MM.1S (cell line): ENCODE measurements around the gene RTRAF.

ENCODE experiments used
- DNase-seq: peaks from one replicate; pipeline ENCODE4 v3.0.0-alpha.2; 2015
- H2AFZ ChIP-seq: fragments of 300-600 bp; sonication (generic); 2 replicates; pipeline ENCODE4 v1.6.0; 2016; ENCODE audit warnings: antibody characterized with exemption, low read length
- H3F3A ChIP-seq: fragments of 300-600 bp; sonication (generic); 2 replicates; pipeline ENCODE4 v1.6.1; 2016; ENCODE audit warnings: mild to moderate bottlenecking, antibody characterized with exemption, low read length, moderate library complexity, mixed read lengths; ENCODE audit not compliant: insufficient read depth
- H3K27ac ChIP-seq: fragments of 300-600 bp; sonication (generic); 2 replicates; pipeline ENCODE4 v1.5.1; 2016; ENCODE audit warnings: mild to moderate bottlenecking, low read length
- H3K27me3 ChIP-seq: fragments of 300-600 bp; sonication (generic); replicated peaks from 2 replicates; pipeline ENCODE4 v1.6.0; 2016; ENCODE audit warnings: low read length; ENCODE audit not compliant: insufficient read depth
- H3K36me3 ChIP-seq: fragments of 300-600 bp; sonication (generic); replicated peaks from 2 replicates; pipeline ENCODE4 v1.6.1; 2016; ENCODE audit warnings: mild to moderate bottlenecking, low read length, mixed read lengths; ENCODE audit not compliant: insufficient read depth
- H3K4me1 ChIP-seq: fragments of 300-600 bp; sonication (generic); 2 replicates; pipeline ENCODE4 v1.6.1; 2016; ENCODE audit warnings: low read length, mixed read lengths
- H3K4me2 ChIP-seq: fragments of 300-600 bp; sonication (generic); 2 replicates; pipeline ENCODE4 v1.6.0; 2016; ENCODE audit warnings: low read depth, low read length
- H3K4me3 ChIP-seq: fragments of 300-600 bp; sonication (generic); 2 replicates; pipeline ENCODE4 v1.5.1; 2016; ENCODE audit warnings: low read length, mixed read lengths
- H3K79me2 ChIP-seq: fragments of 300-600 bp; sonication (generic); 2 replicates; pipeline ENCODE4 v1.6.1; 2016; ENCODE audit warnings: mixed run types, low read length, mixed read lengths
- H3K9ac ChIP-seq: fragments of 300-600 bp; sonication (generic); 2 replicates; pipeline ENCODE4 v1.6.1; 2016; ENCODE audit warnings: low read length, mixed read lengths
- H3K9me2 ChIP-seq: fragments of 300-600 bp; sonication (generic); replicated peaks from 2 replicates; pipeline ENCODE4 v1.6.1; 2016; ENCODE audit warnings: mild to moderate bottlenecking, low read length, mixed read lengths; ENCODE audit not compliant: insufficient read depth
- H3K9me3 ChIP-seq: fragments of 300-600 bp; sonication (generic); replicated peaks from 2 replicates; pipeline ENCODE4 v1.6.1; 2016; ENCODE audit warnings: mild to moderate bottlenecking, low read length, mixed read lengths; ENCODE audit not compliant: insufficient read depth
- H4K20me1 ChIP-seq: fragments of 300-600 bp; sonication (generic); 2 replicates; pipeline ENCODE4 v1.6.1; 2016; ENCODE audit warnings: mild to moderate bottlenecking, low read length, moderate library complexity, mixed read lengths; ENCODE audit not compliant: insufficient read depth
- CTCF ChIP-seq: fragments of 300-600 bp; sonication (generic); IDR thresholded peaks from 2 replicates; pipeline ENCODE4 v1.5.1; 2016; ENCODE audit warnings: antibody characterized with exemption, low read length, mixed read lengths
- EZH2 ChIP-seq: fragments of 300-600 bp; sonication (generic); optimal IDR thresholded peaks from 2 replicates; pipeline ENCODE3; 2017; ENCODE audit warnings: low read depth, mild to moderate bottlenecking, antibody characterized with exemption, low read length, mixed read lengths
- EZH2phosphoT487 ChIP-seq: fragments of 300-600 bp; sonication (generic); IDR thresholded peaks from 2 replicates; pipeline ENCODE4 v1.6.1; 2018; ENCODE audit warnings: antibody characterized with exemption, low read length

RTRAF gene

DNA sequence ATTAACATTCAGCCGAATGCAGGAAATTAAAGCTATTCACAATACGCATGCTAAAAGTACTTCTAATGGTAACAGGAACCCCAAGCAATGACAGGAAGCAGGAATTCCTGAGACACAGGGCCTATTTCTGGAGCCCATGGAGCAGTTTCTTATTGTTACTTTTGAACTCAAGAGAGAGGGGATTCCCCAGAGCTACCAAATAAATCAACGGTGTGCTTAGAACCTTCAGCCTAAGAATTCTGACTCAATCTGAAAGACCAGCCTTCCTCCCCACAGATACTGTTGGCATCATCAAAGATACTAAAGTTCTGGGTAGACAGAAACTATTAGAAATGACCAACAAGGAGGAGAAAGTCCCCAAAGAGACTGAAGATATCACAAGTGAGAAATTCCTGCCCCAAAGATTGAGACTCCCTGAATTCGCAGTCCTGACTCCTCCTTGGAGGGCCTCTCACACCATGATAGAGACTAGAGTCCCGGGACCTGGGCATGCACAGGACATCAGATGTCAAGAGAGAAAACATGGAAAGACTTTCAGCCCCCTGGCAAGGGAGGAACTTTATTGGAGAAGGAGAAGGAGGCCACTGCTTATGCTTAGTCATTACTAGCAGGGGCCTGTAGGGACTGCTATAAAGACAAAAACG lies 32.7 kb downstream of the RTRAF start:
- H3K9ac ChIP-seq = no peak overlapping the region
- H4K20me1 ChIP-seq = no peaks in the 10 kb centered on the region
- no peak overlapping the region for H3K4me2 ChIP-seq
- H3K36me3 ChIP-seq = no peaks in the 10 kb centered on the region
- no peak overlapping the region for H3K4me3 ChIP-seq
- H3K9me3 ChIP-seq = no peaks in the 10 kb centered on the region
- no peaks in the 10 kb centered on the region for H3K27me3 ChIP-seq
- DNase-seq = no peak
- no peak overlapping the region for H2AFZ ChIP-seq
- TF ChIP-seq CTCF = no peak
- TF ChIP-seq EZH2phosphoT487 = no peak
- TF ChIP-seq EZH2 = no peak
- H3K27ac ChIP-seq = no peak overlapping the region
- no peaks in the 10 kb centered on the region for H3K79me2 ChIP-seq
- no peaks in the 10 kb centered on the region for H3K9me2 ChIP-seq
- H3F3A ChIP-seq = no peaks in the 10 kb centered on the region
- H3K4me1 ChIP-seq = no peaks in the 10 kb centered on the region

DNA sequence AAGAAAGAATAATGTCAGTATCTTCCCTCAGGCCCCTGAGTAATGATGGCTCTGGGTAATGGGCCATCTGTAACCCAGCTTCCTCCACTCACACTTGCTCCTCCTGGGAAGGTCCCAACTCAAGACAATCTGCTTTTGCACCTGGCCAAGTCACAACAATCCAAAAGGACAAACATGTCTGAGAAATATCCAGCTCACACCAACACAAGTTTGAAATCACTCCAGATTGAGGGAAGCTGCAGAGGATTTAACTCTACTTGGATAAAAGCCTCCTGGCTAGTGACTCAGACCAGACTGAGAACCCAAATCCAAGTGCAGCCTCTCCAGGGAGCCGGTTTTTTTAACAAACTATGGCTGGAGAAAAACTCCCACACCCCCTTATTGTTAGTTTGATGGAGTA lies 34.2 kb downstream of the RTRAF start:
- H3K27ac ChIP-seq = no peak overlapping the region
- no peak for TF ChIP-seq CTCF
- TF ChIP-seq EZH2phosphoT487 = no peak
- TF ChIP-seq EZH2 = no peak
- H3K9ac ChIP-seq = no peak overlapping the region
- no peaks in the 10 kb centered on the region for H3K27me3 ChIP-seq
- H3K4me2 ChIP-seq = no peak overlapping the region
- no peaks in the 10 kb centered on the region for H3F3A ChIP-seq
- DNase-seq = no peak
- no peaks in the 10 kb centered on the region for H3K4me1 ChIP-seq
- H3K79me2 ChIP-seq = no peaks in the 10 kb centered on the region
- no peak overlapping the region for H3K4me3 ChIP-seq
- no peaks in the 10 kb centered on the region for H3K9me2 ChIP-seq
- no peaks in the 10 kb centered on the region for H3K9me3 ChIP-seq
- H2AFZ ChIP-seq = no peak overlapping the region
- no peaks in the 10 kb centered on the region for H3K36me3 ChIP-seq
- no peaks in the 10 kb centered on the region for H4K20me1 ChIP-seq

DNA sequence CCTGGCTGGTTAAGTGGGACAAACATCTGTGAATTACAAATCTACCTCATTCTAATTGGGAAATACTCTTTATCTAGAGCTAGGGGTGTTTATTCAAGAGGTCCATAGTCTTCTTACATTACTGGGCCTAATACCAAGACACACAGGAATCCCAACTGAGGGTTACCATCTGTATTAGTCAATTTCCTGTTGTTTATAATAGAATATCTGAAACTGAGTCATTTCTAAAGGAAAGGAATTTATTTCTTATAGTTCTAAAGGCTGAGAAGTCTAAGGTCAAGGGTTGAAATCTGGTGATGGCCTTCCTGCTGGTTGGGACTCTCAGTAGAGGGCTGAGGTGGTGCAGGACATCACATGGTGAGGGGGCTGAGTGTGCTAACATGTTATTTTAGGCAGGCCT lies 36.0 kb downstream of the RTRAF start:
- TF ChIP-seq EZH2phosphoT487 = no peak
- no peak for TF ChIP-seq CTCF
- no peak for TF ChIP-seq EZH2
- Histone ChIP-seq H3K36me3 (no peaks in the 10 kb centered on the region), H3K4me2 (no peak overlapping the region), H3K4me1 (no peaks in the 10 kb centered on the region), H3F3A (no peaks in the 10 kb centered on the region), H3K9ac (no peak overlapping the region), H3K9me2 (no peaks in the 10 kb centered on the region), H3K79me2 (no peaks in the 10 kb centered on the region), H2AFZ (no peak overlapping the region), H3K4me3 (no peak overlapping the region), H3K9me3 (no peaks in the 10 kb centered on the region), H3K27me3 (no peaks in the 10 kb centered on the region), H3K27ac (no peak overlapping the region), H4K20me1 (no peaks in the 10 kb centered on the region)
- no peak for DNase-seq
